DMS153 (cell line): ENCODE results near the gene XAB2.

ENCODE experiments used
- DNase-seq: peaks from one replicate; lab custom pipeline; 2025; lab: John Stamatoyannopoulos, UW

Gene XAB2

DNA sequence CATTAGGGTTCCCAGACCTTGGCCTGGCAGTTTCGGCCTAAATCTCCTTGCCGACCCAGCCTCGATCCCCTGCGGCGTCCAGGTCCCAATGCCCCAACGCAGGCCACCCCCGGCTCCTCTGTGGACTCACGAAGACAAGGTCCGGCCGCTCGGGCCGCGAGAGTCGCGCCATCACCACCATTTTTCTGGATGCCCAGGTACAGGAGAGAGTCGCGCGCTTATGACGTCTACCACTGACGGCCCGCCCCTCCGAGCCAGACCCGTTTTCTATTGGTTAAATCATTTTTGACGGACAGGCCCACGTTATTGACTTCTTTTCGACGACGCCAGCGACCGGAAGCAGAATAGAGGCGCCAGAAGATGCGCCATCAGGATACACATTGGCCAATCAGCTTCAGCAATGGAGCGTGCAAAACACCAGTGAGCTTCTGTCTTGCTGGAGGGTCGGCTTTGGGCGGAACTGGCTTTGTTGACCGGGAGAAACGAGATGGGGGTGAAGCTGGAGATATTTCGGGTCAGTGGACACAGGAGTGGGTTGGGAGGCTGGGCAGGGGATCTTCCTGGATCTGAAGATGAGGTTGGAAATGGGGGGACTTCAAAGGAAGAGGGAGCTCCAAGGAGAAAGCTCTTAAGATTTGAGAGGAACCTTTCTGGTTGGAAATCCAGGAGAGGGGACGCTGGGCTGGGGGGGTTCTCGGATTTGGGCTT, at the start of gene XAB2, which contains the start of gene PET100:
TSS of gene XAB2 (minus strand) at position 199 of the 708 bp plus-strand sequence. CDS start at position 181, 18 bp downstream.
TSS of gene PET100 (plus strand) at position 447 of the 708 bp plus-strand sequence. CDS start at position 488, 41 bp downstream.
- peak; percentile 98 for DNase-seq

DNA sequence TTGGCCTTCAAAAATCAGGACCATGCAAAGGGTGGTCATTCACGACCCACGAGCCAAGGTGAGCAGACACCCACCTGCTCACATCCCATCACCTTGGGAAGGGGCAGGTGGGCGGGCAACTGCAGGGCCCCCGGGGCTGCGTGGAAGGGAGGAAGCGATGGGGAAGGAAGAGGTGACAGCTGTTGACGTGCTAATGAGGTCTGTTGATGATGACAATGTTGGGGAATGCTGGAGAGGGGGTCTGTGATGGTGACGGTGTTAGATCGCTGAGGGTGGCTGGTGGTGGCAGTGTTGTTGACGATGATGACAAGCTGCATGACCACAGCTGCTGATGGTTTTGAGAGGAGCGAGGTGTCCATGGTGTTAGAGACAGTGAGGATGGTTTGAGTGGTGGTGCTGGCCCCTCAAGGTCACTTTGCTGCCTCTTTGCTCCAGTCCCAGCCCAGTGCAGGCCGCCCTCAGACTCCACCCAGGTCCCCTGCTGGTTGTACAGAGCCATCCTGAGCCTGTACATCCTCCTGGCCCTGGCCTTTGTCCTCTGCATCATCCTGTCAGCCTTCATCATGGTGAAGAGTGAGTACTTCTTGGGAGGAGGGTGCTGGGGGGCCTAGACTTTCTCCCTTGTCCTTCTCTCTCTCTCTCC, 48.4 kb upstream of the XAB2 start:
- no peak for DNase-seq

- DNase-seq, result no peak
Observed at GRCh38 chr19:7676854-7677253, 47.5 kb upstream of the XAB2 start, which contains the start of gene MCEMP1. TSS of gene MCEMP1 (plus strand) at chr19:7677090. CDS start at chr19:7677121, 31 bp downstream.

DNA sequence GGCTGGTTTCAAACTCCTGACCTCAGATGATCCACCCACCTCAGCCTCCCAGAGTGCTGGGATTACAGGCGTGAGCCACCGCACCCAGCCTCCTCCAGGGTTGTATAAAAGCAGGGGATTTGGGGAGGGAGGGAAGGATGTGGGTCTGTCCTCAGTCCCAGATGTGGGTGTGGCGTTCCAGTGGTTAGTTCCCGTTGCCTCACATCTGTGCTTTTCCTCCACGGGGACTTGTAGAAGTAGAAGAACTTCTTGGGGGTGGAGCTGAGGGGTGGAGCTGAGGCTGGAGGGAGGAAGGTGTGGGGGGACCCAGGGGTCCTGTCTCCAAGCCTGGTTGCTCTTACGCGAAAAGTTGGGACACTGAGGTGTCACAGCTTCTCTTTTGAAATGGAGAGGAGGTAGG, 47.0 kb upstream of the XAB2 start:
- no peak for DNase-seq

- DNase-seq, result no peak
Observed at GRCh38 chr19:7674010-7675005, 45.0 kb upstream of the XAB2 start.

GRCh38 chr19:7672522-7672921, 43.2 kb upstream of the XAB2 start:
- no peak for DNase-seq

DNA sequence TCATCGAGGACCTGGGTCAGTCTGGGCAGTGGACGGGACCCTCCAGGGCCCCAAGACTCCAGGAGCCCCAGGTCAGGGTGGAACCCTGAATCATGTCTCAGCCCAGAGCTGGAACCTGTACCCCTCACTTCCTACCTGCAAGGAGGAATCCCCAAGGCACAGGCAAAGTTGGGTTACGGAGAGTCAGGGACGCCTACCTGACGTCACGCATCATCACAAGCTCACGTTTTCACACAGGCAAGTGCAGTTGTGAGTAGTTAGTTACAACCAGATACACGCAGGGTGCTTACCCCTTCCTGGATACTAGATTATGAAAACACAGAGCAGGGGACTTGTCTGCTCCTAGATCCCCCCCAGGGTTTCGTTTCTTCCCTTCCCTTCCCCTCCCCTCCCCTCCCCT, 41.4 kb upstream of the XAB2 start:
- DNase-seq, result no peak

- DNase-seq, result no peak
Observed at GRCh38 chr19:7670150-7670783, 40.9 kb upstream of the XAB2 start.

DNA sequence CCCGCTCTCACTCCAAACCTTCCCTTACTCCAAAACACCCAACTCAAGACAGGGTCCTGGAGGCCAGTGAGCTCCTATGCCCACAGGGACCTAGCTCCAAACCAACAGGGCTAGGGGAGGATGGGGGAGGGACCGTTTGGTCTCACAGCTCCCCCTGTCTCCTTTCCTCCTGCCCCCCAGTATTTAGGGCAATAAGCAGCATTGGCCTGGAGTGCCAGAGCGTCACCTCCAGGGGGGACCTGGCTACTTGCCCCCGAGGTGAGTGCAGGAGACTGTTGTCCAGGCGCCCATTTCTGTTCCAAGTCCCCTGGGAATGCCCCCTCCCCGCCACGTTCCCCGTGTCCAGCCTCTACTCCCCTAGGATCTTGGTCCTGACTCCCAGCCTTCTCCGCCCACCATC, 40.3 kb upstream of the XAB2 start:
- DNase-seq, result no peak

DNA sequence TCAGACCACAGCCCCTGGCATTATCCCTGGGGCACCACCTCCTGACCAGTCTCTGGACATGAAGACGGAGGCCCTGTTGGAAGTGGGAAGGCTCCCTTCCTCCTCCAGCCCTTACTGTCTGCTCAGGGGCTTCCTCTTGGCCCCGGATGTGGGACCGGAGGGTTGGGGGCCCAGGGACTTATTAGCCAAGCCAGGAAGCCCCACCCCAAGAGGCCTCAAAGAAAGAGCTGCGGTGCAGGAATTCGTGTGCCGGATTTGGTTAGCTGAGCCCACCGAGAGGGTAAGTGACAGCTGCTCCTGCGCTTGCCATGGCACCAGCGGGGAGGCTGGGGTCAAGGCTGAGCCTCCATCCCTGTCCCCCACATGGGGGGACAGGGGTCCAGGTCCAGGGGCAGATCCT, 39.5 kb upstream of the XAB2 start, which contains the start of gene RETN:
TSS of gene RETN (plus strand) at position 208 of the 400 bp plus-strand sequence. CDS start 278 bp downstream, outside the sequence.
- no peak for DNase-seq

GRCh38 chr19:7665076-7665475, 35.7 kb upstream of the XAB2 start:
- no peak for DNase-seq

GRCh38 chr19:7663706-7664105, 34.4 kb upstream of the XAB2 start:
- no peak for DNase-seq

GRCh38 chr19:7662657-7663056, 33.3 kb upstream of the XAB2 start:
- DNase-seq, result no peak

DNA sequence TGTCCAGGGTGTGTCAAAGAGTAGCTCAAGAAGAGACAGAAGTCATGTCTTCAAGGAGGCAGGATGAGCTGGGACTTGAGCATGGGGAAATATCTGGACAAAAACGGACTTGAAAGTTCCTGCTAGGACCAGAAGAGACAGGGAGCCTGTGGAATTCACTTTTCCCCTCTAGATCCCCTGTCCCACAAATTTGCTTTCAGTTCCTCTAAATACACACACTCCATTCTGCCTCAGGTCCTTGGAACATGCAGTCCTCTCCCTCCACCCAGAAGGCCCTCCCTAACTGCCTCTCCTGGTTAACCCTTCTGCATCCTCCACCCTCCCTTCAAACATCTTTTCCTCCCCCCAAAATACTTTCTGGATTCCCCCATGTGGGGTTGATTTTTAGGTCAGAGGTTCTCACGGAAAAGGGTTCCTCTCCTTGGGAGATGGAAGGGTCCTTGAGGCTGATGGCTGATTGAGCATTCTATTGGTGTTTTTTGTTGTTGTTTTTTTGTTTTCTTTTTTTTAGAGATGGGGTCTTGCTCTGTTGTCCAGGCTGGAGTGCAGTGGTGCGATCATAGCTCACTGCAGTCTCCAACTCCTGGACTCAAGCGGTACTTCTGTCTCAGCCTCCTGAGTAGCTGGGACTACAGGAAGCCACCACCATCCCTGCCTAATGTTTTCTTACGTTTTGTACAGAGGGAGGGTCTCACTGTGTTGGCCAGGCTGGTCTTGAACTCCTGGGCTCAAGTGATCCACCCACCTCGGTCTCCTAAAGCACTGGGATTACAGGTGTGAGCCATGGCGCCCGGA, 32.6 kb upstream of the XAB2 start:
- no peak for DNase-seq

DNA sequence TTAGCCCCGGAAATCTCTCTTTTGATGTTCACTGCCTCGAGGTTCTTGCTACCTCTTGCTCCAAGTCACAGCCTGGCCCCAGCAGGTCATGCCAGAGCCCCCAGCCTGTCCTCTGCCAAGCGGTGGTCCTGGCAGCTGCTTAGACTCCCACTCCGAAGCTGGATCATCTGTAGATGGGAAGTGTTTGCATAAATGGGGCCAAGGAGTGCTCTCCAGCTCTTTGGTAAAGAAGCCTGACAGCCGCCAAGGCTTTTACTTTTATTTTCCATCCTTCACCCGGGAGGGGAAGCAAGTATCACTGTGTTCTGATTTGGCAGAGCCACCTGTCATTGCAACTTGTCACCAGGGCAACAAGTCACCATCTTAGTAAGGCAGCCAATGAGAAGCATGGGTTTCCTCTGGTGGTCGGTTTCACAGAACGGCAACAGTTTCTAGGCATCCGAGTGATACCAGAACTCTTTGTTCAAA, 28.9 kb upstream of the XAB2 start:
- DNase-seq, result no peak

- no peak for DNase-seq
Observed at GRCh38 chr19:7657131-7657751, 27.9 kb upstream of the XAB2 start.

DNA sequence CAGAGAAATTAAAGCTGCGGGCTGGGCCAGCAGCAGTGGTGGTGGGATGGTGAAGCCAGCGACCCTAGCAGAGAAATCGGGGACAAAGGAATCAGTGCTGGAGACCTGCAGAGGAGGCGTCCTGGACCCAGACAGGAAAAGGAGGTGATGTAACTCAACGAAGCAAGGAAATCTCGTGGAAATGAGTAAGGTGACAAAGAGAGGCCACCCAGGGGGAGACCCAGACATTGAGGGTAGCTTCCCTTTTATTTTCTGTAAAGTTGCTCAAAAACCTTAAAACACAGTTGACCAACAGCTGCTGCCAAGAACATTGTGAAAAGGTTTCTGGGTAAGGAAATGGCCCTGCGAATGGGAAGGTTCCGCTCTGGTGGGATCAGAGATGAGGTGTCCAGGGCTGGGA, 26.2 kb upstream of the XAB2 start:
- no peak for DNase-seq

DNA sequence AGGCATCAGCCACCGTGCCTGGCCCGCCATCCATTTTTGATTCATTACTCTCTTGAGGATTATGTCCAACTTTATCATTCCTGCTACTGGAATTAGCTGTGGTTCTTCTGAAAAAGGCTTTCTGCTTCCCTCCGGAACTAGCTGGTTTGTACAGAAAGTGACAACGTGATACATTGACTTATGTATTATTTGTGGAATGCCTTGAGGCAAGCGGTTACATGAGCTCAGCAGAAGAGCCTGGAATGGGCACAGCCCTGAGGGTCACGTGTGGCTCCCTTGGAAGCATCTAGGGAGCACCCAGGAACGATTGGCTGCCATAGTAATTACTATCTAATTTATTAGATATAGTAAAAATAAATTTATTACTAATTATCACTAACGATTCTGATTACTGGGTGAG, 25.1 kb upstream of the XAB2 start:
- no peak for DNase-seq

GRCh38 chr19:7652061-7652641, 22.8 kb upstream of the XAB2 start:
- peak; percentile 80 for DNase-seq

DNA sequence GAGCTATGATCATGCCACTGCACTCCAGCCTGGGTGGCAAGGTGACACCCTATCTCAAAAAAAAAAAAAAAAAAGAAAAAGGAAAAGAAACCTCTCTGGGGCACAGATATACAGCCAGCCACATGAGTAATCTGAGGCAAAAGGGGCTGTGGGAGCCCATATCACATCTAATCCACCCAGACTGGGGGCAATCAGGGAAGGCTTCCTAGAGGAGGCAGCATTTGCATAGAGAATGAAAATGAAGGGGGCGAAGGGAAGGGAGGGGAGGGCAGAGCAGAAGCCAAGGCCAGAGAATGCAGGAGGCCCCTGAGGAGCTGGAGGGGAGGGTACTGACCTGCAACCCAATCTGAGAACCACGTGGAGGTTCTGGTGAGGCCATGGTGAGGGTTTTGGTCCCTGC, 20.8 kb upstream of the XAB2 start:
- DNase-seq, result no peak
